Uterus (tissue), 2 donors: ENCODE results near the gene PRKG2.

Experiments used
- POLR2A ChIP-seq, 2 donors: fragments of 450-650 bp; IDR thresholded peaks; one replicate each; pipeline ENCODE4 v1.6.1; 2016; ENCODE audit warnings: antibody characterized with exemption in 2 of 2, mild to moderate bottlenecking in 1 of 2, moderate library complexity in 1 of 2
- TF ChIP-seq, protein P1 (sequence below), 4 experiments: fragments of 200-600 bp in 2 of 4; fragments of 450-650 bp in 2 of 4; sonication (generic) in 2 of 4; IDR thresholded peaks; one replicate each; pipeline ENCODE4 v1.5.1; 2016 to 2019; ENCODE audit warnings: antibody characterized with exemption in 4 of 4, mild to moderate bottlenecking in 2 of 4, moderate library complexity in 1 of 4

GRCh38 chr4:81148576-81148975 lies 66.4 kb downstream of the PRKG2 start:
- TF ChIP-seq, protein P1, sequence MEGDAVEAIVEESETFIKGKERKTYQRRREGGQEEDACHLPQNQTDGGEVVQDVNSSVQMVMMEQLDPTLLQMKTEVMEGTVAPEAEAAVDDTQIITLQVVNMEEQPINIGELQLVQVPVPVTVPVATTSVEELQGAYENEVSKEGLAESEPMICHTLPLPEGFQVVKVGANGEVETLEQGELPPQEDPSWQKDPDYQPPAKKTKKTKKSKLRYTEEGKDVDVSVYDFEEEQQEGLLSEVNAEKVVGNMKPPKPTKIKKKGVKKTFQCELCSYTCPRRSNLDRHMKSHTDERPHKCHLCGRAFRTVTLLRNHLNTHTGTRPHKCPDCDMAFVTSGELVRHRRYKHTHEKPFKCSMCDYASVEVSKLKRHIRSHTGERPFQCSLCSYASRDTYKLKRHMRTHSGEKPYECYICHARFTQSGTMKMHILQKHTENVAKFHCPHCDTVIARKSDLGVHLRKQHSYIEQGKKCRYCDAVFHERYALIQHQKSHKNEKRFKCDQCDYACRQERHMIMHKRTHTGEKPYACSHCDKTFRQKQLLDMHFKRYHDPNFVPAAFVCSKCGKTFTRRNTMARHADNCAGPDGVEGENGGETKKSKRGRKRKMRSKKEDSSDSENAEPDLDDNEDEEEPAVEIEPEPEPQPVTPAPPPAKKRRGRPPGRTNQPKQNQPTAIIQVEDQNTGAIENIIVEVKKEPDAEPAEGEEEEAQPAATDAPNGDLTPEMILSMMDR (IDR thresholded peaks at IDR 0.05): no peak
- TF ChIP-seq POLR2A (IDR thresholded peaks at IDR 0.05): no peak
